Glutamatergic neuron (in vitro differentiated cells): ENCODE results near the gene TIAM2. TPM values are rescaled to one million over a fixed set of nuclear protein-coding genes. Genes with fewer than 3 reads are reported as not detected.

ENCODE experiments used
- DNase-seq: peaks from one replicate; pipeline ENCODE4 v3.0.0; 2022
- H3K27ac Mint-ChIP-seq: one replicate; pipeline ENCODE4 v1.8.0; 2020; ENCODE audit warnings: mild to moderate bottlenecking, mixed read lengths, inconsistent platforms; ENCODE audit not compliant: unreplicated experiment
- H3K27me3 Mint-ChIP-seq: one replicate; pipeline ENCODE4 v1.8.0; 2020; ENCODE audit warnings: mild to moderate bottlenecking, moderate library complexity, mixed read lengths, inconsistent platforms; ENCODE audit not compliant: unreplicated experiment
- H3K36me3 Mint-ChIP-seq: one replicate; pipeline ENCODE4 v1.8.0; 2020; ENCODE audit warnings: mild to moderate bottlenecking, mixed read lengths, inconsistent platforms; ENCODE audit not compliant: unreplicated experiment
- H3K4me1 Mint-ChIP-seq: one replicate; pipeline ENCODE4 v1.8.0; 2020; ENCODE audit warnings: mild to moderate bottlenecking, low read depth, mixed read lengths, inconsistent platforms; ENCODE audit not compliant: unreplicated experiment
- H3K4me3 Mint-ChIP-seq: one replicate; pipeline ENCODE4 v1.8.0; 2020; ENCODE audit warnings: mild to moderate bottlenecking, mixed read lengths, inconsistent platforms; ENCODE audit not compliant: unreplicated experiment
- H3K9me3 Mint-ChIP-seq: one replicate; pipeline ENCODE4 v1.8.0; 2020; ENCODE audit warnings: mild to moderate bottlenecking, moderate library complexity, mixed read lengths, inconsistent platforms; ENCODE audit not compliant: unreplicated experiment
- CTCF ChIP-seq: fragments of 200-600 bp; sonication (generic); IDR thresholded peaks from one replicate; pipeline ENCODE4 v1.5.0; 2021; ENCODE audit not compliant: partially characterized antibody, unreplicated experiment
- total RNA-seq: library from RNA; stranded (reverse); fragmentation: NEBNext Ultra II Directional; extraction: Animal tissue kit (Norgen Biotek cat#: 25700); gene quantifications from one replicate; pipeline ENCODE4 v1.2.1, GENCODE V29; 2021; ENCODE audit not compliant: unreplicated experiment

Gene TIAM2
- total RNA-seq, 1 donor from 2014 or later: 113 TPM

- Mint-ChIP-seq H3K4me1 (no peaks in the 10 kb centered on the region), H3K9me3 (no peaks in the 10 kb centered on the region), H3K36me3 (no peaks in the 10 kb centered on the region), H3K27ac (no peak overlapping the region), H3K4me3 (no peak overlapping the region), H3K27me3 (peaks cover 2% of the 10 kb centered on the region)
- TF ChIP-seq CTCF: no peak
- DNase-seq: no peak
Observed at GRCh38 chr6:155165029-155165710, 170.1 kb downstream of the TIAM2 start.

GRCh38 chr6:155170519-155170918 is 175.4 kb downstream of the TIAM2 start:
- Mint-ChIP-seq H3K9me3 (no peaks in the 10 kb centered on the region), H3K27me3 (peaks cover 4% of the 10 kb centered on the region), H3K4me1 (peaks cover 17% of the 10 kb centered on the region), H3K27ac (no peak overlapping the region), H3K4me3 (no peak overlapping the region), H3K36me3 (no peaks in the 10 kb centered on the region)
- TF ChIP-seq CTCF: no peak
- no peak for DNase-seq

- Mint-ChIP-seq H3K4me1 (peaks cover 17% of the 10 kb centered on the region), H3K36me3 (no peaks in the 10 kb centered on the region), H3K27ac (no peak overlapping the region), H3K4me3 (no peak overlapping the region), H3K27me3 (peaks cover 4% of the 10 kb centered on the region), H3K9me3 (no peaks in the 10 kb centered on the region)
- no peak for DNase-seq
- no peak for TF ChIP-seq CTCF
Observed at GRCh38 chr6:155171109-155171746, 176.1 kb downstream of the TIAM2 start.

GRCh38 chr6:155171747-155172449 is 176.8 kb downstream of the TIAM2 start:
- peaks cover 17% of the 10 kb centered on the region for H3K4me1 Mint-ChIP-seq
- no peaks in the 10 kb centered on the region for H3K36me3 Mint-ChIP-seq
- no peaks in the 10 kb centered on the region for H3K9me3 Mint-ChIP-seq
- no peak overlapping the region for H3K4me3 Mint-ChIP-seq
- no peak for TF ChIP-seq CTCF
- DNase-seq: no peak
- peaks cover 4% of the 10 kb centered on the region for H3K27me3 Mint-ChIP-seq
- H3K27ac Mint-ChIP-seq: peak overlapping the region; percentile 3

GRCh38 chr6:155173488-155173887 is 178.4 kb downstream of the TIAM2 start:
- H3K36me3 Mint-ChIP-seq: no peaks in the 10 kb centered on the region
- no peak overlapping the region for H3K27ac Mint-ChIP-seq
- TF ChIP-seq CTCF: no peak
- H3K27me3 Mint-ChIP-seq: peaks cover 4% of the 10 kb centered on the region
- DNase-seq: no peak
- H3K4me1 Mint-ChIP-seq: peaks cover 17% of the 10 kb centered on the region
- H3K9me3 Mint-ChIP-seq: no peaks in the 10 kb centered on the region
- no peak overlapping the region for H3K4me3 Mint-ChIP-seq
